ENCODE measurements around the gene NHEJ1. TPM values are rescaled to one million over a fixed set of nuclear protein-coding genes. Genes with fewer than 3 reads are reported as not detected.

Gene NHEJ1
- total and polyA plus RNA-seq, 4 donors, result 6.8 to 9.8 (median 8.5) TPM

DNA sequence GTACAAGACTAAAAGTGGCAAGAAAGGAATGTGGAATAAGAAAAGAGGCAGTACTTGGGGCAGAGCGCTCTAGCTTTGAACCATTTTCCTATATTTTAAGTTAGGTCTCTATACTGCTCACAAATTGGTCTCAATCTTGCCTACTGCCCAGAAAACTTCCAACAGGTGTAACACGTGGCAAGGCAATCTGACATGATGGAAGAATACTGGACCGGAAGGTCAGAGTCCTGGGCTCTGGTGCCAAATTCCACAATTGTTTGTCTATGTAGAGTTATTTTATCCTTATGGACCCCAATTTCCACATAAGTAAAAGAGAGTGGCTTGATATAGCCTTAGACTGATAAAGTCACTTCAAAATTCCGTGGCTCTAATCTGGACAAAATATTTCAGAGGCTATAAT, 28.9 kb downstream of the NHEJ1 start:
- no peak for ATAC-seq (ENCODE audit: low FRiP score)
- WGBS, 2 donors, result 88 to 89% methylated on average over 4 of the region's 4 CpGs
- Histone ChIP-seq H3K4me3 (ENCODE audit: low read length in 2 of 2) (no peak overlapping the region), H3K27me3 (ENCODE audit: control insufficient read depth in 1 of 2, insufficient read depth in 2 of 2, low read length in 1 of 2) (no peaks in the 10 kb centered on the region), H3K36me3 (ENCODE audit: control insufficient read depth in 1 of 2, insufficient read depth in 2 of 2, low read length in 1 of 2) (no peaks in the 10 kb centered on the region), H3K4me1 (ENCODE audit: control insufficient read depth in 1 of 2, insufficient read depth in 2 of 2, low read length in 2 of 2) (no peaks in the 10 kb centered on the region), H3K27ac (ENCODE audit: low read depth in 1 of 2, low read length in 2 of 2) (no peak overlapping the region), H3K9me3 (ENCODE audit: control insufficient read depth, low read length) (no peaks in the 10 kb centered on the region)
- intact Hi-C loops (cut with DNase I), result no loop called here
- no peak for DNase-seq

DNA sequence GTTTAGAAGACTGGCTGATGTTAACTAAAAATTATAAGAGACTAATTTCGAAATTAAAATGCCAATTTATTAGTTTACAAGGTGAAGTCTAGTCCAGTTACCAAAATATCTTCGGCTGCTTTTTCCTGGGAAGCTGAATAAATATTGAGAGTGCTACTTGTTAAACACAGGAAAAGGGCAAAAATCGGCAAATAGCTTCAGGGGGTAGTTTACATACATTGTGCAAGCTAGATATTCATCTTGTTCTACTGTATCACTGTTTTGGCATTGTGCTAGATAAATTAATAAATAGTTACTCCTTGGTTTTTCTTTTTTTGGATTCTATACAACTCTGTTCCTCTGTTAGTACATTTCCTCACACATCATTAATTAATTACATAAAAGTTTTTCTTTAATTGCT, 29.3 kb downstream of the NHEJ1 start:
- no peak overlapping the region for H3K4me3 ChIP-seq (ENCODE audit: low read length in 2 of 2)
- no peaks in the 10 kb centered on the region for H3K4me1 ChIP-seq (ENCODE audit: control insufficient read depth in 1 of 2, insufficient read depth in 2 of 2, low read length in 2 of 2)
- no peaks in the 10 kb centered on the region for H3K27me3 ChIP-seq (ENCODE audit: control insufficient read depth in 1 of 2, insufficient read depth in 2 of 2, low read length in 1 of 2)
- H3K9me3 ChIP-seq (ENCODE audit: control insufficient read depth, low read length), result no peaks in the 10 kb centered on the region
- intact Hi-C loops (cut with DNase I), result no loop called here
- H3K36me3 ChIP-seq (ENCODE audit: control insufficient read depth in 1 of 2, insufficient read depth in 2 of 2, low read length in 1 of 2), result no peaks in the 10 kb centered on the region
- DNase-seq, result no peak
- no peak for ATAC-seq (ENCODE audit: low FRiP score)
- 91 to 92% methylated on average over 3 of the region's 3 CpGs for WGBS, 2 donors
- H3K27ac ChIP-seq (ENCODE audit: low read depth in 1 of 2, low read length in 2 of 2), result no peak overlapping the region

DNA sequence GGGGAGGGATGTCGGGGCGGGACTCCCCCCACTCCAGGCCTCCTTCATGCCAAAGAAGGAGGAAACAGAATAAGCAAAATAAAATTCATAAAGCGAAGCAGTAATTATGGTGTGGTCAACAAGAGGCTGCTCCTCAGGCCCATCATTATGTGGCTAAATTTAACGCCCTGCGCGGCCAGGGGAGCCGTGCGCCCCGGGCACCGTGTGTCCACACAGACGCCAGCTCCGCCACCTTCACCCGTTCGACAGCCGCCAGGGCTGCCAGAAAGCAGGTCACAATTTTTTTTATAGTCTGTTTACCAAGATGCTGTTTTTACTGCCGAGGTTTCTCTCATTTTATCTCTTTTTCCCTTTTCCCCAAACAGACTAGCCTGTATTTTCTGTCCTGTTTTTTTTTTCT, 31.0 kb downstream of the NHEJ1 start:
- no peak for ATAC-seq (ENCODE audit: low FRiP score)
- WGBS, 2 donors, result 90 to 93% methylated on average over 16 of the region's 16 CpGs
- intact Hi-C loops (cut with DNase I), result no loop called here

DNA sequence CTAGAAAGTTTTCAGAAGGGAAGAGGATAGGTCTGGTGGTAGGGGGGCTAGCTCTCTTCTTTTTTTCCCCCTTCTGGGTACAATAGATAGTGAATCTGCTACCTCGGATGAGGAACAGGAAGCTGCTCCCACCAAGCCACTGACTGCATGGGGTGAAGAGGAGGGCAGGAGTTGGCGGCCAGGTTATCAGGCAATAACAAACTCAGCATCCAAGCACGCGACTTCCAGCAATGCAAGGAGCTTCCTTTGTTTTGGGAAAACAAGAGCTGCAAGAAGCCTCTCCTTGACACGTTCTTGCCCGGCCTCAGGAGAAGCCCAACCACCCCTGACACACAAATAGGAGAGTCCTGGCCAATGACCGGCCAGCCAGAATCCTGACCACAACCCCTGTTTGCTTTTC, 32.2 kb downstream of the NHEJ1 start:
- no peak overlapping the region for H3K4me3 ChIP-seq (ENCODE audit: low read length in 2 of 2)
- WGBS, 2 donors, result 87 to 93% methylated on average over 7 of the region's 7 CpGs
- DNase-seq (no peak), ATAC-seq (ENCODE audit: low FRiP score) (no peak)
- H3K36me3 ChIP-seq (ENCODE audit: control insufficient read depth in 1 of 2, insufficient read depth in 2 of 2, low read length in 1 of 2), result no peaks in the 10 kb centered on the region
- no peaks in the 10 kb centered on the region for H3K9me3 ChIP-seq (ENCODE audit: control insufficient read depth, low read length)
- intact Hi-C loops (cut with DNase I), result no loop called here
- no peaks in the 10 kb centered on the region for H3K27me3 ChIP-seq (ENCODE audit: control insufficient read depth in 1 of 2, insufficient read depth in 2 of 2, low read length in 1 of 2)
- no peaks in the 10 kb centered on the region for H3K4me1 ChIP-seq (ENCODE audit: control insufficient read depth in 1 of 2, insufficient read depth in 2 of 2, low read length in 2 of 2)
- no peak overlapping the region for H3K27ac ChIP-seq (ENCODE audit: low read depth in 1 of 2, low read length in 2 of 2)

More for the DNA sequence above, 31.0 kb downstream of the NHEJ1 start:
- Histone ChIP-seq H3K4me1 (ENCODE audit: control insufficient read depth in 1 of 2, insufficient read depth in 2 of 2, low read length in 2 of 2) (no peaks in the 10 kb centered on the region), H3K27ac (ENCODE audit: low read depth in 1 of 2, low read length in 2 of 2) (no peak overlapping the region), H3K9me3 (ENCODE audit: control insufficient read depth, low read length) (no peaks in the 10 kb centered on the region), H3K4me3 (ENCODE audit: low read length in 2 of 2) (no peak overlapping the region), H3K36me3 (ENCODE audit: control insufficient read depth in 1 of 2, insufficient read depth in 2 of 2, low read length in 1 of 2) (no peaks in the 10 kb centered on the region), H3K27me3 (ENCODE audit: control insufficient read depth in 1 of 2, insufficient read depth in 2 of 2, low read length in 1 of 2) (no peaks in the 10 kb centered on the region)
- DNase-seq, result no peak

DNA sequence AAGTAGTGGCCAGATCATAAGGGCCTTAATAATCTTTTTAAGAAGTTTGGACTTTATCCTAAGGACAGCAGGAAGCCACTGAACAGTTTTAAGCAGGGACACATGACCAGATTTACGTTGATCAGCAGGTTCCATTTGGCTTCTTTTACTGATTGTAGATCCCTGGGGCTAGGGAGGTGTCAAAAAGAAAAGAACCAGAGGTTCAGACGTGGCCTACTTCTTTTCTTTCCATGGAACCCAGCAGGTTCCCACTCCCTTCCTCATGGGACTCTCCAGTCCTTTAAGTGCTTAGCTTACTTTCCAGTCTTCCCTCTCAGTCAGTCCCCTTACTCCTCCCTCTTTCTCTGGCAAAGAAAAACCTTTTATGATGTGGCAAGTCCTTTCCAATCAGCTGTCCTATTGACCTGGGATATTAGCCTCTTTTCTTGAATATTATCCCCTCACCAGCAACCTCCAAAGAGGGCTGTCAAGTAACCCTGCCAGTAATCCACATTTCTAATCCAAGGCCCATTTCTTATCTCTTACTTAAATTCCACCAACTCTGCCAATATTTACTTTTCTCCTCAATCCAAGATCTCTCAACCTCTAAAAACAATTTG, 33.5 kb downstream of the NHEJ1 start:
- ATAC-seq (ENCODE audit: low FRiP score) (no peak), DNase-seq (no peak)
- WGBS, 2 donors, result 41 to 46% methylated on average over 2 of the region's 2 CpGs
- Histone ChIP-seq H3K9me3 (ENCODE audit: control insufficient read depth, low read length) (no peaks in the 10 kb centered on the region), H3K4me3 (ENCODE audit: low read length in 2 of 2) (no peak overlapping the region), H3K27ac (ENCODE audit: low read depth in 1 of 2, low read length in 2 of 2) (no peak overlapping the region), H3K27me3 (ENCODE audit: control insufficient read depth in 1 of 2, insufficient read depth in 2 of 2, low read length in 1 of 2) (no peaks in the 10 kb centered on the region), H3K4me1 (ENCODE audit: control insufficient read depth in 1 of 2, insufficient read depth in 2 of 2, low read length in 2 of 2) (no peaks in the 10 kb centered on the region), H3K36me3 (ENCODE audit: control insufficient read depth in 1 of 2, insufficient read depth in 2 of 2, low read length in 1 of 2) (no peaks in the 10 kb centered on the region)
- intact Hi-C loops (cut with DNase I), result no loop called here

DNA sequence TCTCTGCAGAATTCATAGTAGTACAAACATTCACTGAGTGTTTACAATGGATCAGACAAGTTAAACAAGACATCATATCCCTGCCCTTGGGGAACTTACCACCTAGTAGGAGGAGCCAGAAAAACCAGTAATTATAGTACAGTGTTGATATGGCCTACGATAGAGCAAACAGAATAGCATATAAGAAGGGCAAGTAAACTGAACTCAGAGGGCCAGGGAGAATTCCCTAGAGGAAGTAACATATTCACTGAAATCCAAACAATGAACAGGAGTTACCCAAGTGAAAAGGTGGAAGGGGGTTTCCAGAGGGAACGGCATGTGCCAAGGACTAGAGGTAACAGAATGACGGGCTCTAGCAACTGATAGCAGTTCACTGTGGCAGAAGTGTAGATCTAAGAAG, 34.1 kb downstream of the NHEJ1 start:
- DNase-seq (no peak), ATAC-seq (ENCODE audit: low FRiP score) (no peak)
- 83 to 86% methylated on average over 3 of the region's 3 CpGs for whole genome bisulfite sequencing, 2 donors
- H3K36me3 ChIP-seq (ENCODE audit: control insufficient read depth in 1 of 2, insufficient read depth in 2 of 2, low read length in 1 of 2), result no peaks in the 10 kb centered on the region
- intact Hi-C loops (cut with DNase I), result no loop called here
- no peaks in the 10 kb centered on the region for H3K27me3 ChIP-seq (ENCODE audit: control insufficient read depth in 1 of 2, insufficient read depth in 2 of 2, low read length in 1 of 2)
- no peaks in the 10 kb centered on the region for H3K4me1 ChIP-seq (ENCODE audit: control insufficient read depth in 1 of 2, insufficient read depth in 2 of 2, low read length in 2 of 2)
- H3K4me3 ChIP-seq (ENCODE audit: low read length in 2 of 2), result no peak overlapping the region
- no peak overlapping the region for H3K27ac ChIP-seq (ENCODE audit: low read depth in 1 of 2, low read length in 2 of 2)
- no peaks in the 10 kb centered on the region for H3K9me3 ChIP-seq (ENCODE audit: control insufficient read depth, low read length)

DNA sequence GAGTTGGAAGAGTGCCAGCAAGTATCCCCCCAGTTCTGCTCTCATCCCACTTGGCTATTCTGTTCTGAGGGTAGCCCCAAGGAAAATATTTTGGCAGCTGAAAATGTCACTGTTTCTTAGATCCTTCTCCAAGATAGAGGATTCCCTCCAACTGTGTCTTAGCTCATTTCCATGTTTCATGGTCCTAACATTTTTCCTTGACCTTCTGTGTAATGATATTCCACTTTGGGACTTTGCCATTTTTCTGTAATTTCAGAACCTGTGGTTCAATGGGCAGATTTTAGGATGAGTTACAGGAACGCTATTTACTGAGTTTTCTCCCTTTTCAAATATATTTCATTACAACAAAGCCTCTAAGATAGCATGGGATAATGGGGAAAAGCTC, 34.7 kb downstream of the NHEJ1 start:
- Histone ChIP-seq H3K27me3 (ENCODE audit: control insufficient read depth in 1 of 2, insufficient read depth in 2 of 2, low read length in 1 of 2) (no peaks in the 10 kb centered on the region), H3K27ac (ENCODE audit: low read depth in 1 of 2, low read length in 2 of 2) (no peak overlapping the region), H3K9me3 (ENCODE audit: control insufficient read depth, low read length) (no peaks in the 10 kb centered on the region), H3K4me1 (ENCODE audit: control insufficient read depth in 1 of 2, insufficient read depth in 2 of 2, low read length in 2 of 2) (no peaks in the 10 kb centered on the region), H3K36me3 (ENCODE audit: control insufficient read depth in 1 of 2, insufficient read depth in 2 of 2, low read length in 1 of 2) (no peaks in the 10 kb centered on the region), H3K4me3 (ENCODE audit: low read length in 2 of 2) (no peak overlapping the region)
- intact Hi-C loops (cut with DNase I), result no loop called here
- WGBS, 2 donors, result 93 to 97% methylated on average over 1 of the region's 1 CpG
- DNase-seq (no peak), ATAC-seq (ENCODE audit: low FRiP score) (no peak)

DNA sequence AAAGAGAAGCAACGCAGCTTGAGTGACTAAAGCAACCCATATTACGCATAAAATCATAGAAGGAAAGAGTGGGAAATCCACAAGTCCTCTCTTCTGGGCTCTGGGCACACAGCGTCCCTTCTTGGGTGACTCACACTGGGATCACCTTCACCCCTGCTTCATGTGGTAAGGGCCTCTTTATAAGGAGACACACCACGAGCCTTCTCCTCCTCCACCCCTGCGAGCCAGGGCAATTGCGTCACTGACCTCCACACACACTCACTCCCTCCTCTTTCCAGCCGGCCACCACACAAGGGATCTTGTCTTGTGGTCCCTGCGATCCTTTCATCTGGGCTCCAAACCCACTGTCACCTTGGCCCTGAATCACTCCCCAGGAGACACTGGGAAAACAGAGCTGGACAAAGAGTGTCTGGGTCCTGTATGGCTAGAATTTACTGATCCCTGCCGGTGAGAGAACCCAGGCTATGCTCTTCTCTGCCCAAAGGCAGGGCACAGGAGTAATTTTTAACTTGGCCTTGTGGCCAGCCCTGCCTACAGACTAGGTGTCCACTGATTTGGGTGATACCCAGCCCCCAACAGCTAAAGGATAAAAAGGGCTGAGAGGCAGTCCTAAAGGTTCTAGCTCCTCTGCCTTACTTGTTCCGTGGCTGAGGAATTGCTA, 35.3 kb downstream of the NHEJ1 start:
- H3K4me1 ChIP-seq (ENCODE audit: control insufficient read depth in 1 of 2, insufficient read depth in 2 of 2, low read length in 2 of 2), result no peaks in the 10 kb centered on the region
- DNase-seq, result no peak
- intact Hi-C loops (cut with DNase I), result no loop called here
- H3K27ac ChIP-seq (ENCODE audit: low read depth in 1 of 2, low read length in 2 of 2), result no peak overlapping the region
- H3K36me3 ChIP-seq (ENCODE audit: control insufficient read depth in 1 of 2, insufficient read depth in 2 of 2, low read length in 1 of 2), result no peaks in the 10 kb centered on the region
- H3K27me3 ChIP-seq (ENCODE audit: control insufficient read depth in 1 of 2, insufficient read depth in 2 of 2, low read length in 1 of 2), result no peaks in the 10 kb centered on the region
- H3K4me3 ChIP-seq (ENCODE audit: low read length in 2 of 2), result no peak overlapping the region
- ATAC-seq (ENCODE audit: low FRiP score), result peak; percentile 12
- no peaks in the 10 kb centered on the region for H3K9me3 ChIP-seq (ENCODE audit: control insufficient read depth, low read length)
- WGBS, 2 donors, result 95% methylated on average over 10 of the region's 10 CpGs

DNA sequence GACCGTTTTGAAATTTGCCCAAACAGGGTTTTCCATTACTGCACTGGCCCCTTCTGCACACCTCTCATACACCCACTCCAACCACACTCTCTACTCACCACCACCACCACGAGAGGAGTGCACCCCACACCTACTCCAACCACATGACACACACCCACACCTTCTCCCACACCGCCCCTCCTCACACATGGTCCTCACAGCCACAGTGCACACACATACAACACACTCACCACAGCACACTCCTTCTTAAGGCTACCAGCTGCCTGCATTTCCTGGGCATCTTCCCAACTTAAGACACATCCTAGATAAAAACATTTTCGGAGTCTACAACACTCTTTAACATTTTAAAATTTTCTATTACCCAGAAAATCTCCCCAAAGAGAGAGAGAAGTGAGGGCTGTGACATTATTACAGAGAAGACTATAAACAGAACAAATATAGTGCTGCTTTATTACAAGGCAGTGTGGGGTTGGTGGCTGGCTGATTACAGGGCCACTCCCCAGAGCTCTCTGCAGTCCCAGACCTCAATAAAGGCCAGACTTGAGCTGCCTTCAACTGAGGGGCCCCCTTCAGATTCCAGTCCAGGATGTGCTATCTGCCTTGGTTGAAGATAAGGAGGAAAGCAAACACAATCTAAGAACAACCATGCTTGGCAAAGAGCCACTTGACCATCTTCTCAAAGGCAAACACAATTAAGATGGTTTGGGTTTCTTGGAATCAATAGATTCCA, 36.1 kb downstream of the NHEJ1 start:
- intact Hi-C loops (cut with DNase I), result loop anchor here in 1 of 2 donors (5.0 kb wide), 1 partner anchor 67 kb away; no protein-coding TSS in a partner anchor
- no peaks in the 10 kb centered on the region for H3K9me3 ChIP-seq (ENCODE audit: control insufficient read depth, low read length)
- H3K27me3 ChIP-seq (ENCODE audit: control insufficient read depth in 1 of 2, insufficient read depth in 2 of 2, low read length in 1 of 2), result no peaks in the 10 kb centered on the region
- no peak for DNase-seq
- no peaks in the 10 kb centered on the region for H3K4me1 ChIP-seq (ENCODE audit: control insufficient read depth in 1 of 2, insufficient read depth in 2 of 2, low read length in 2 of 2)
- H3K4me3 ChIP-seq (ENCODE audit: low read length in 2 of 2), result no peak overlapping the region
- no peak for ATAC-seq (ENCODE audit: low FRiP score)
- H3K27ac ChIP-seq (ENCODE audit: low read depth in 1 of 2, low read length in 2 of 2), result no peak overlapping the region
- 60 to 72% methylated on average over 4 of the region's 4 CpGs for WGBS, 2 donors
- no peaks in the 10 kb centered on the region for H3K36me3 ChIP-seq (ENCODE audit: control insufficient read depth in 1 of 2, insufficient read depth in 2 of 2, low read length in 1 of 2)

Data from aorta (tissue), 5 donors.